GM21529 (cell line): ENCODE measurements around the gene GRK3.

Experiments used
- ATAC-seq: cut with Tn5 transposase; IDR thresholded peaks from one replicate; pipeline ENCODE4 v1.9.1; 2021; ENCODE audit not compliant: unreplicated experiment

Gene GRK3

GRCh38 chr22:25777870-25778269, 213.4 kb downstream of the GRK3 start:
- ATAC-seq: no peak
